Measurements from ENCODE around the gene RBM26.

GRCh38 chr13:79392882-79393563 is 13.0 kb downstream of the RBM26 start:
- TF ChIP-seq PATZ1 (CRISPR knock-in tag; IDR thresholded peaks at IDR 0.05; ENCODE audit: borderline replicate concordance) = no peak
- no peak for TF ChIP-seq ARNTL (CRISPR knock-in tag; IDR thresholded peaks at IDR 0.05; ENCODE audit: borderline replicate concordance, low read depth)
